HG03342 (cell line): ENCODE measurements around the gene ATXN7L2.

Experiments used
- ATAC-seq: cut with Tn5 transposase; IDR thresholded peaks from one replicate; pipeline ENCODE4 v1.9.1; 2021; ENCODE audit warnings: mild to moderate bottlenecking, moderate library complexity; ENCODE audit not compliant: unreplicated experiment

ATXN7L2 gene

GRCh38 chr1:109475261-109475660 lies 8.4 kb upstream of the ATXN7L2 start:
- ATAC-seq = no peak

- ATAC-seq = no peak
These were observed 6.9 kb upstream of the ATXN7L2 start for GRCh38 chr1:109476825-109477224.

- ATAC-seq = no peak
These were observed 5.9 kb upstream of the ATXN7L2 start for GRCh38 chr1:109477821-109478220.

GRCh38 chr1:109478806-109479205 lies 4.9 kb upstream of the ATXN7L2 start:
- ATAC-seq = no peak

- ATAC-seq = no peak
These were observed 4.4 kb upstream of the ATXN7L2 start for GRCh38 chr1:109479311-109479710.

- ATAC-seq = no peak
These were observed 3.8 kb upstream of the ATXN7L2 start for GRCh38 chr1:109479901-109480300.

- ATAC-seq = no peak
These were observed 2.1 kb upstream of the ATXN7L2 start for GRCh38 chr1:109481646-109482045.

- no peak for ATAC-seq
These were observed 1.5 kb upstream of the ATXN7L2 start for GRCh38 chr1:109482242-109482641.

GRCh38 chr1:109482791-109483671 lies 674 bp upstream of the ATXN7L2 start:
- ATAC-seq = peak; percentile 9

- ATAC-seq = no peak
These were observed 842 bp downstream of the ATXN7L2 start for GRCh38 chr1:109484519-109484975.

GRCh38 chr1:109485001-109485400 lies 1.3 kb downstream of the ATXN7L2 start:
- no peak for ATAC-seq

- no peak for ATAC-seq
These were observed 3.6 kb downstream of the ATXN7L2 start for GRCh38 chr1:109487261-109487660.

GRCh38 chr1:109488201-109488600 lies 4.5 kb downstream of the ATXN7L2 start:
- no peak for ATAC-seq

- no peak for ATAC-seq
These were observed 5.0 kb downstream of the ATXN7L2 start for GRCh38 chr1:109488696-109489095.

- ATAC-seq = no peak
These were observed 6.6 kb downstream of the ATXN7L2 start for GRCh38 chr1:109490029-109490933.

GRCh38 chr1:109490934-109491302 lies 7.2 kb downstream of the ATXN7L2 start:
- no peak for ATAC-seq

GRCh38 chr1:109491372-109491771 lies 7.7 kb downstream of the ATXN7L2 start:
- no peak for ATAC-seq

GRCh38 chr1:109492779-109493178 lies 9.1 kb downstream of the ATXN7L2 start:
- ATAC-seq = no peak

GRCh38 chr1:109493227-109493626 lies 9.5 kb downstream of the ATXN7L2 start:
- no peak for ATAC-seq

- ATAC-seq = peak; percentile 90
These were observed 10.3 kb downstream of the ATXN7L2 start, which contains the start of gene CYB561D1 for GRCh38 chr1:109493805-109494539. TSS of gene CYB561D1 (plus strand) at chr1:109494094. CDS start at chr1:109494140, 46 bp downstream.

- ATAC-seq = no peak
These were observed 12.0 kb downstream of the ATXN7L2 start for GRCh38 chr1:109495738-109496137.
